HFFc6 (cell line): Measurements from ENCODE around the gene CBFA2T2. TPM values are rescaled to one million over a fixed set of nuclear protein-coding genes. Genes with fewer than 3 reads are reported as not detected.
A peak's percentile ranks its signal among the peaks of the same experiment; 100 is the strongest.

Source experiments
- DNase-seq: peaks from one replicate; pipeline ENCODE4 v3.0.0-alpha.2; 2018
- H3K27ac Mint-ChIP-seq: 2 replicates; pipeline ENCODE4 v1.8.0; 2020; ENCODE audit warnings: mild to moderate bottlenecking, mixed read lengths
- H3K27me3 Mint-ChIP-seq: 2 replicates; pipeline ENCODE4 v1.8.0; 2021; ENCODE audit warnings: mild to moderate bottlenecking, moderate library complexity, mixed read lengths; ENCODE audit not compliant: insufficient read depth
- H3K36me3 Mint-ChIP-seq: 2 replicates; pipeline ENCODE4 v1.8.0; 2021; ENCODE audit warnings: low read depth, mixed read lengths
- H3K4me1 Mint-ChIP-seq: 2 replicates; pipeline ENCODE4 v1.8.0; 2020; ENCODE audit warnings: low read depth, mixed read lengths
- H3K4me3 Mint-ChIP-seq: 2 replicates; pipeline ENCODE4 v1.8.0; 2020; ENCODE audit warnings: mild to moderate bottlenecking, moderate library complexity, mixed read lengths
- H3K9me3 Mint-ChIP-seq: 2 replicates; pipeline ENCODE4 v1.8.0; 2020; ENCODE audit warnings: mild to moderate bottlenecking, mixed read lengths
- total RNA-seq, 6 experiments: library from RNA; stranded (reverse); fragmentation: NEBNext Ultra II Directional; extraction: Animal tissue kit (Norgen Biotek cat#: 25700); gene quantifications; 2 replicates in 1 of 6; 3 replicates in 5 of 6; pipeline ENCODE4 v1.2.3, GENCODE V29; 2021
- TF ChIP-seq, protein P1 (sequence below): fragments of 200-600 bp; sonication (generic); IDR thresholded peaks from 2 replicates; pipeline ENCODE4 v1.5.0; 2021; ENCODE audit warnings: antibody characterized with exemption, mild to moderate bottlenecking

CBFA2T2 gene
- total RNA-seq, 6 experiments from 2014 or later = 7.0 to 9.1 (median 8.0) TPM

DNA sequence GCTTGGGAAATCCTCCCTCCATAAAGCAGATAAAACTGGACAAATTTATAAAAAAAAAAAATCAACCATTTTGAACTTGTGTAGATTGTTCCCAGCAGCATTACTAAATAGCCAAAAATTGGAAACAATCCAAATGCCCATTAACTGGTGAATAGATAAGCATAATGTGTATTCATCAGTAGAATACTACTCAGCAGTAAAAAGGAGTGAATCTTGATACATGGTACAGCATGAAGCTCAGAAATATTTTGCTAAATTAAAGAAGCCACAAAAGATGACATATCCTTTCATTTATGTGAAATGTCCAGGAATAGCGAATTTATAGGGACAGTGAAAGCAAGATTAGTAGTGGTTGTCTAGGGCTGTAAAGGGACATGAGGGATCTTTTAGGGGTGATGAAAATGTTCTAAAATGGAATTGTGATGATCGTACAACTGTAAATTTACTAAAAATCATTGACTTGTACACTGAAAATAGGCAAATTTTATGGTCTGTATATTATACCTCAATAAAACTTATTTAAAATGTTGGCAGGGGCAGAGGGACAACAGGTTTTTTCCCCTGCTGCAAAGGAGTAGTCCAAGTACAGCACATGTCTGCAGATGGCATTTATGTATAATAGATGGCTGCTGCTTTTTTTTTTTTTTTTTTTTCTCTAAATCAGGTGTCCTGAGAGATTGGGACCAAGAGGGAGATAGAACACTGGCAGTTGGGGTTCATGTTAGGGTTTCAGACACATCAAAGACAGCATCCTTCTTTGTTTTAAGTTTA lies 59.5 kb downstream of the CBFA2T2 start:
- H3K9me3 Mint-ChIP-seq = no peaks in the 10 kb centered on the region
- TF ChIP-seq, protein P1, sequence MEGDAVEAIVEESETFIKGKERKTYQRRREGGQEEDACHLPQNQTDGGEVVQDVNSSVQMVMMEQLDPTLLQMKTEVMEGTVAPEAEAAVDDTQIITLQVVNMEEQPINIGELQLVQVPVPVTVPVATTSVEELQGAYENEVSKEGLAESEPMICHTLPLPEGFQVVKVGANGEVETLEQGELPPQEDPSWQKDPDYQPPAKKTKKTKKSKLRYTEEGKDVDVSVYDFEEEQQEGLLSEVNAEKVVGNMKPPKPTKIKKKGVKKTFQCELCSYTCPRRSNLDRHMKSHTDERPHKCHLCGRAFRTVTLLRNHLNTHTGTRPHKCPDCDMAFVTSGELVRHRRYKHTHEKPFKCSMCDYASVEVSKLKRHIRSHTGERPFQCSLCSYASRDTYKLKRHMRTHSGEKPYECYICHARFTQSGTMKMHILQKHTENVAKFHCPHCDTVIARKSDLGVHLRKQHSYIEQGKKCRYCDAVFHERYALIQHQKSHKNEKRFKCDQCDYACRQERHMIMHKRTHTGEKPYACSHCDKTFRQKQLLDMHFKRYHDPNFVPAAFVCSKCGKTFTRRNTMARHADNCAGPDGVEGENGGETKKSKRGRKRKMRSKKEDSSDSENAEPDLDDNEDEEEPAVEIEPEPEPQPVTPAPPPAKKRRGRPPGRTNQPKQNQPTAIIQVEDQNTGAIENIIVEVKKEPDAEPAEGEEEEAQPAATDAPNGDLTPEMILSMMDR = no peak
- H3K27me3 Mint-ChIP-seq = no peaks in the 10 kb centered on the region
- no peak overlapping the region for H3K27ac Mint-ChIP-seq
- H3K4me1 Mint-ChIP-seq = peaks cover 8% of the 10 kb centered on the region
- DNase-seq = no peak
- peaks cover 8% of the 10 kb centered on the region; the same call in 1 of the 2 replicates for H3K36me3 Mint-ChIP-seq
- H3K4me3 Mint-ChIP-seq = no peak overlapping the region

DNA sequence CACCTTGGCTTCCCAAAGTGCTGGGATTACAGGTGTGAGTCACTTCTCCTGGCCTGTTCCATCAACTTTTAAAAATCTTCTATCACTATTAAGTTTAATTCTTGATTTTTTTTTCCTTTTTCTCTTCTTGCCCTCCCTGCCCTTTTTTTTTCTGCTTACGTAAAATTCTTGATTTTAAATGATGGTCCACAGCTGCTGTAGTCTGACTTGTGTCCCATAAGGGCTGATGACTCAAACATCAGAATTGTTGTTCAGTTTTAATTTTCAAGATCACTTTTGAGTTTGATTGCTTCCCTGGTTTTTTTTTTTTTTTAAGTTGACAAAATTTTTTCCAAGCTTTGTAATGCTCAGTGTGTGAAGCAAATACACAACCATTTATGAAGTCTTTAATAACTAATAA lies 61.9 kb downstream of the CBFA2T2 start:
- H3K9me3 Mint-ChIP-seq = no peaks in the 10 kb centered on the region
- H3K27me3 Mint-ChIP-seq = no peaks in the 10 kb centered on the region
- H3K27ac Mint-ChIP-seq = no peak overlapping the region
- no peak overlapping the region for H3K4me3 Mint-ChIP-seq
- peaks cover 8% of the 10 kb centered on the region; the same call in 1 of the 2 replicates for H3K36me3 Mint-ChIP-seq
- peaks cover 27% of the 10 kb centered on the region for H3K4me1 Mint-ChIP-seq
- TF ChIP-seq, protein P1 = no peak
- no peak for DNase-seq

DNA sequence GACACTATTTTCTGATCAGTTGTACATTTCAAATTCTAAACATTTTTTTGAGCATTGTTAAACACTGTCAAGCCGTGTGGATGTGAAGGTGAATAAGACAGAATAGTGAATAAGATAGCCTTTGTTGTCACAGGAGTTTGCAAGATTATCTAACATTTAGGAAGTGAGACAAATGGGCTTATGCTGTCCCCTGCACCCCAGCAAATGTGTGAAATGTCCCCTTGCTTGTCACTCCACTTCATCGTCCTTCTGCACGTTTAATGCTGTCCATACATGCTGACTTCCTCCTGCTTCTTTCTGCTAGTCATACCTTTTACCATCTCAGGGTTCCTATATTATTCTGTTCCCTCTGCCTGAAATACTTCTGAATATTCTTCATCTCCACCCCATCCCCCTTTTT lies 62.6 kb downstream of the CBFA2T2 start:
- no peak for DNase-seq
- Mint-ChIP-seq H3K36me3 (peaks cover 13% of the 10 kb centered on the region; the same call in 1 of the 2 replicates), H3K9me3 (no peaks in the 10 kb centered on the region), H3K4me1 (peaks cover 27% of the 10 kb centered on the region), H3K27ac (no peak overlapping the region), H3K27me3 (no peaks in the 10 kb centered on the region), H3K4me3 (no peak overlapping the region)
- TF ChIP-seq, protein P1 = no peak

DNA sequence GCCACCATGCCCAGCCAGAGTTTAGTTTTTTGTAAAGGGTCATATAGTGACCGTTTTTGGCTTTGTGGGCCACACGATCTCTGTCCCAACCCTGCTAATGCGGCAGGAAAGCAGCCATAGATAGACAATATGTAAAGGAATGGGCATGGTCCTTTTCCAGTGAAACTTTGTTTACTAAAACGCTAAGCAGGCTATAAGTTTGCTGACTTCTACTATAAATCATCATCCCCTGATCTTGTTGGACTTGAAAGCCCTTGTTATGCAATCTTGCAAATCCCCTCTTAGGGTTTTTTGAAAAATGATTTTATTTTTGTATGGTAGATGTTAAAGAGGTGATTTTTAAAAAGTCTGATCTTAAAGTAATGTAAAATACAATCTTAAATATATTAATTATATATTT lies 63.6 kb downstream of the CBFA2T2 start:
- H3K36me3 Mint-ChIP-seq = peaks cover 13% of the 10 kb centered on the region; the same call in 1 of the 2 replicates
- H3K27ac Mint-ChIP-seq = no peak overlapping the region
- no peak for DNase-seq
- no peak overlapping the region for H3K4me3 Mint-ChIP-seq
- no peaks in the 10 kb centered on the region for H3K9me3 Mint-ChIP-seq
- peaks cover 27% of the 10 kb centered on the region for H3K4me1 Mint-ChIP-seq
- H3K27me3 Mint-ChIP-seq = no peaks in the 10 kb centered on the region
- TF ChIP-seq, protein P1 = no peak

DNA sequence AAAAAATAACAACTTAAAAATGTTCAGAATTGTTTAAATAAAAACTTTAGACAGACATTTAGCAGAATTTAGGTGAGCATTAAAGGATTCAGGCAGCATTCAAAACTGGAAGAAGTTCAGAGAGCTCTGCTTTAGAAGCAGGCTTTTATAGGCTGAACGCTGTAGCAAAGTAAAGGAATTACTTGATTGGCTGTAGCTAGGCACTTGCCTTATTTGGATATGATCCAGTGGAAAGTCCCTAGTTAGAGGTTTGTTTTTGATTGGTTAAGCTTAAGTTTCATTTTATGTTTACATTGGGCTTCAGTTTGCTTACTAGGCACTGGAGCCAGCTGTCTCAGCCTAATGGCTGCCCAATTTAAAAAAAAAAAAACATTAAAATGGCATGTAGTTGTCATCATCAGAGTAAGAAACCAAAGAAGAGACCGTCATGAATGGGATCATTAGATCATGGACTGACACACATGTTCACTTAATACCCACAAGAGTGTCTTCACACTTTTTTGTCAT lies 65.1 kb downstream of the CBFA2T2 start:
- TF ChIP-seq, protein P1 = no peak
- no peaks in the 10 kb centered on the region for H3K9me3 Mint-ChIP-seq
- H3K27ac Mint-ChIP-seq = peak overlapping the region; percentile 78
- DNase-seq = peak; percentile 94
- no peaks in the 10 kb centered on the region for H3K27me3 Mint-ChIP-seq
- peak overlapping the region; percentile 64 for H3K4me3 Mint-ChIP-seq
- peaks cover 27% of the 10 kb centered on the region for H3K4me1 Mint-ChIP-seq
- peaks cover 13% of the 10 kb centered on the region; the same call in 1 of the 2 replicates for H3K36me3 Mint-ChIP-seq
